ENCODE results near the gene NRG2.

DNA sequence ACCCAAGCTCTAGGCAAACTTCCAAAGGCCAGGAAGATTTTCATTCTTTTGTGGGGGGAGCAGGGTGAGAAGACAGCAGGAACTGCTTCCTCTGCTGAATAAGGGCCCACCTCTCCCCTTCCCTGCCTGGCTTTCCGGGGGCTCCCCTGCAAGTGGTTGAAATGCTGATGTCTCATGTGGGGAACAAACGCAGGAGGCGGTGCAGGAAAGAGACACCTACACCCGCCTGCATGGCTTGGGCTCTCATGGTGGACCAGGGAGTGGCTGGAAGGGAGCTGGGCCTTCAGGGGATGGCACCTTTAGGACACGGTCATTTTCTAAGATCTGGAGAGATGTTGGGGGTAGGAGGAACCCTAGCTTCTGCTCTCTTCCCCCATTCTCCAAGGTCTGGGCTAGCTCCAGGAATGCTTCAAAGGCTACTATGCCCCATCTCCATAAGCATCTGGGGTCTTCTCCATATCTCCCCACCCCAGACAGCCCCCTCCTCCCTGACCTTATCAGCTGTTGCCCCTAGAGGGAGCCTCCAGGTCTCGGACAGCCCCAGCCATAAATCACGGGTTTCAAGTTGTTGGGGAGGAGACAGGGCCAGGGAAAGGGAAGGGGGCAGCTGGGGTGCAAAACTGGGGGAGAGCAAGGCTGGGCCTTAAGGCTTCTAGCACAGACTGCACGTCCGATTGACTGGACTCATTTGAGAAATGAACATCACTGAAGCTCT is 170.9 kb downstream of the NRG2 start:
- peak; percentile 29 for TF ChIP-seq CTCF (IDR thresholded peaks at IDR 0.05; ENCODE audit: low read depth, low read length)
- TF ChIP-seq MAX (IDR thresholded peaks at IDR 0.05; ENCODE audit: low read depth, low read length), result no peak

Measured in NB4 (cell line).